ENCODE results near the gene KRTAP22-2.

DNA sequence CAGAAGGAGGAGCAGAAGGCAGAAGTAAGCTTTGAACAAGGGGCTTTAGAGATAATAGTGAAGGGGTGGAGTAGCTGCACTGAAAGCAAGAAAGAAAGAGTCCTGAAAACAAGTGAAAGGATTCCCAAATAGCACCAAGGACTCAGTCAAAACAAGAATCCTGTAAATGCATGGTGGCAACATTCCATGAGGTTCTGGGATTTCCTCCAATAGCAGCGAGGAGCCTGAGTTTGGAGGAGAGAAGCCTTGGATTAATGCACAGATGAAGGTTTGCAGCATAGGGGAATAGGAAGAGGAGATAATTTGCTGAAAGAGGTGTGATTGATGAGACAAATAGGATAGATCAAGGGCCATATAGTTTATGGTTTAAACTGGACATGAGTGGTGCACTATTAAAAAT lies 10.9 kb downstream of the KRTAP22-2 start:
- TF ChIP-seq, protein P1, sequence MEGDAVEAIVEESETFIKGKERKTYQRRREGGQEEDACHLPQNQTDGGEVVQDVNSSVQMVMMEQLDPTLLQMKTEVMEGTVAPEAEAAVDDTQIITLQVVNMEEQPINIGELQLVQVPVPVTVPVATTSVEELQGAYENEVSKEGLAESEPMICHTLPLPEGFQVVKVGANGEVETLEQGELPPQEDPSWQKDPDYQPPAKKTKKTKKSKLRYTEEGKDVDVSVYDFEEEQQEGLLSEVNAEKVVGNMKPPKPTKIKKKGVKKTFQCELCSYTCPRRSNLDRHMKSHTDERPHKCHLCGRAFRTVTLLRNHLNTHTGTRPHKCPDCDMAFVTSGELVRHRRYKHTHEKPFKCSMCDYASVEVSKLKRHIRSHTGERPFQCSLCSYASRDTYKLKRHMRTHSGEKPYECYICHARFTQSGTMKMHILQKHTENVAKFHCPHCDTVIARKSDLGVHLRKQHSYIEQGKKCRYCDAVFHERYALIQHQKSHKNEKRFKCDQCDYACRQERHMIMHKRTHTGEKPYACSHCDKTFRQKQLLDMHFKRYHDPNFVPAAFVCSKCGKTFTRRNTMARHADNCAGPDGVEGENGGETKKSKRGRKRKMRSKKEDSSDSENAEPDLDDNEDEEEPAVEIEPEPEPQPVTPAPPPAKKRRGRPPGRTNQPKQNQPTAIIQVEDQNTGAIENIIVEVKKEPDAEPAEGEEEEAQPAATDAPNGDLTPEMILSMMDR (IDR thresholded peaks at IDR 0.05 in 8 of 11, conservative IDR thresholded peaks at IDR 0.05 in 3 of 11): no peak
- TF ChIP-seq POLR2A (IDR thresholded peaks at IDR 0.05): no peak
- no peak for TF ChIP-seq POLR2AphosphoS5 (IDR thresholded peaks at IDR 0.05)
